Measurements from ENCODE around the gene VAT1L. TPM values are rescaled to one million over a fixed set of nuclear protein-coding genes. Genes with fewer than 3 reads are reported as not detected.
A peak's percentile ranks its signal among the peaks of the same experiment; 100 is the strongest.

VAT1L gene
- total and polyA plus RNA-seq, 8 donors = 0.32 to 10.7 (median 1.3) TPM

DNA sequence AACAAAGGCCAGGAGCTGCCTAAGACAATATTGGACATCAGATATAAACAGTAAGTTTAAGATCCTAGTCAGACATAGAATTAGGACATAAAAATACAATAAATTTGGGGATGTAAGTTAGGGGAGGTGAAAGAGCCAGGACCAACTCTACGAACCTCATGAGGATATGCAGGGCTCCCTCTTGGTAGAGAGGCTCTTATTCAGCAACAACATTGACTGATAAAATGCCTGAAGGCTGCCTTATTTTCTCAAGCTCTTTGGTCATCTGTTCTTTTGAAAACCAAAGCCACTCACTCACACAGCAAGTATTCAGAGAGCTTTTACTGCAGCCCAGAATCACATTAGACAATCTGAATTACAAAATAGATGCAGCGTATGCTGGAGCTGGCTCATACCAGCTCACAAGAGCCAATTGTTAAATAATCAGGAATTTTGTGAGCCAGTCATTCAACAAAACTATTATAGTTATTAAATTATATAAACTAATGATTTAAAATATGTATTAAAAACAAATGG lies 125.4 kb downstream of the VAT1L start:
- FAIRE-seq (no peak), ATAC-seq (no peak), DNase-seq (no peak)
- Histone ChIP-seq H3K4me1 (no peaks in the 10 kb centered on the region), H3K27me3 (no peaks in the 10 kb centered on the region), H3K9me3 (no peaks in the 10 kb centered on the region), H3K36me3 (no peaks in the 10 kb centered on the region), H3K27ac (no peak overlapping the region), H3K4me3 (no peak overlapping the region)
- 63 to 89% methylated on average over 2 of the region's 2 CpGs for WGBS, 2 donors
- TF ChIP-seq, protein P1, sequence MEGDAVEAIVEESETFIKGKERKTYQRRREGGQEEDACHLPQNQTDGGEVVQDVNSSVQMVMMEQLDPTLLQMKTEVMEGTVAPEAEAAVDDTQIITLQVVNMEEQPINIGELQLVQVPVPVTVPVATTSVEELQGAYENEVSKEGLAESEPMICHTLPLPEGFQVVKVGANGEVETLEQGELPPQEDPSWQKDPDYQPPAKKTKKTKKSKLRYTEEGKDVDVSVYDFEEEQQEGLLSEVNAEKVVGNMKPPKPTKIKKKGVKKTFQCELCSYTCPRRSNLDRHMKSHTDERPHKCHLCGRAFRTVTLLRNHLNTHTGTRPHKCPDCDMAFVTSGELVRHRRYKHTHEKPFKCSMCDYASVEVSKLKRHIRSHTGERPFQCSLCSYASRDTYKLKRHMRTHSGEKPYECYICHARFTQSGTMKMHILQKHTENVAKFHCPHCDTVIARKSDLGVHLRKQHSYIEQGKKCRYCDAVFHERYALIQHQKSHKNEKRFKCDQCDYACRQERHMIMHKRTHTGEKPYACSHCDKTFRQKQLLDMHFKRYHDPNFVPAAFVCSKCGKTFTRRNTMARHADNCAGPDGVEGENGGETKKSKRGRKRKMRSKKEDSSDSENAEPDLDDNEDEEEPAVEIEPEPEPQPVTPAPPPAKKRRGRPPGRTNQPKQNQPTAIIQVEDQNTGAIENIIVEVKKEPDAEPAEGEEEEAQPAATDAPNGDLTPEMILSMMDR (IDR thresholded peaks at IDR 0.05) = no peak
- intact Hi-C loops (cut with DNase I) = no loop called here

DNA sequence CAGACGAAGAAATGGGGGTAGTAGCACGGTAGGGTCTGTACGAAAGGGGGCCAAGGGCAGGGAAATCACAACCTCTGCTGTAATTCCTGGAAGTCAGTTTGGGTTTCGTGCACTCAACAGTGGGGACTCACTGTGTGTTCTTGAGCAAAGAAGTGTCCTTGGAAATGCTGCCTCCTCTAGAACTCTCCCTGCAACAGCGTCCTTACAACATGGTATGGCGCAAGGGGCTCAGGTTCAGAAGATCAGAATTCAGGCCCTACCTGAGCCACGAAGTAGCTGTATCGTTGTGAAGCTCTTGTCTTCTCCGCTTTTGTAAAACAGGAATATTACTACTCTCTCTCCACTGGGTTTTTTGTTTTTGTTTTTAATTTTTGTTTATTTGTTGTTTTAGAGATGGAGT lies 127.7 kb downstream of the VAT1L start:
- Histone ChIP-seq H3K9me3 (no peaks in the 10 kb centered on the region), H3K4me3 (no peak overlapping the region), H3K27me3 (no peaks in the 10 kb centered on the region), H3K4me1 (peaks cover 0 to 7% (median 0%) of the 10 kb centered on the region in 3 donors), H3K27ac (no peak overlapping the region), H3K36me3 (no peaks in the 10 kb centered on the region)
- no peak for ATAC-seq
- WGBS, 2 donors = 88 to 95% methylated on average over 9 of the region's 9 CpGs
- DNase-seq = no peak
- no peak for FAIRE-seq
- TF ChIP-seq, protein P1 (IDR thresholded peaks at IDR 0.05) = no peak
- intact Hi-C loops (cut with DNase I) = no loop called here

DNA sequence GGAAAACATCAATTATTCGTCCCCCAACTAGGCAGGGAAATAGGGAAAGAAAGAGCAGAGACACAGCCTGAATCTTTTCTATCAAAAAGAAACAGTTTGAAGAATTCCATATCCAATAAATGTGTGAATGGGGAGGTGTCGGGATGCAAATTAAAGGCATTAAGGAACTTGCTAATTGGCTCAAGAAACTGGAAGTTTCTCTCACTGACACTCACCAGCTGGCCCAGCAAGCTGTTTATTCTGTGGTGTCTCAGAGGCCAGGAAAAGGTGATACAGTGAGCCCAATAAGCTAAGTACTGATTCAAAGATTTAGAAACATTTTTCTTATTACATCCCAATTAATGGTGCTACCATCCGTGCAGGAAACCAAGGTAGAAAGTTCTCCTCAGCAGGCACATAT lies 129.6 kb downstream of the VAT1L start:
- H3K4me3 ChIP-seq = no peak overlapping the region
- WGBS, 2 donors = 72 to 73% methylated on average over 3 of the region's 3 CpGs
- H3K9me3 ChIP-seq = no peaks in the 10 kb centered on the region
- H3K27ac ChIP-seq = no peak overlapping the region
- DNase-seq (no peak), ATAC-seq (no peak), FAIRE-seq (no peak)
- H3K36me3 ChIP-seq = no peaks in the 10 kb centered on the region
- intact Hi-C loops (cut with DNase I) = no loop called here
- TF ChIP-seq, protein P1 (IDR thresholded peaks at IDR 0.05) = no peak
- H3K4me1 ChIP-seq = peaks cover 0 to 7% (median 0%) of the 10 kb centered on the region in 3 donors
- H3K27me3 ChIP-seq = no peaks in the 10 kb centered on the region

- H3K27ac ChIP-seq = peak overlapping the region in 1 of 4 donors; percentile 15
- TF ChIP-seq, protein P1 (IDR thresholded peaks at IDR 0.05) = no peak
- intact Hi-C loops (cut with DNase I) = no loop called here
- no peaks in the 10 kb centered on the region for H3K9me3 ChIP-seq
- peak in 2 of 6 donors; percentile 8 to 29 for DNase-seq
- H3K4me1 ChIP-seq = peaks cover 0 to 7% (median 0%) of the 10 kb centered on the region in 3 donors
- H3K36me3 ChIP-seq = no peaks in the 10 kb centered on the region
- H3K4me3 ChIP-seq = no peak overlapping the region
- peak; percentile 88 to 98 (median 96) for ATAC-seq
- 15 to 21% methylated on average over 8 of the region's 8 CpGs for WGBS, 2 donors
- no peaks in the 10 kb centered on the region for H3K27me3 ChIP-seq
- no peak for FAIRE-seq
Observed at GRCh38 chr16:77918809-77919707, 130.7 kb downstream of the VAT1L start.

All from pancreas (tissue), 10 donors.